Activated effector memory CD4-positive, alpha-beta T cell treated with anti-CD3 and anti-CD28 coated beads, Interleukin-2, amount 50 U/mL, for 16 hours (primary cell): Measurements from ENCODE around the gene TAB3.

Experiments used
- DNase-seq: peaks from one replicate; pipeline ENCODE4 v3.0.0-alpha.2; 2020

The TAB3 gene

GRCh38 chrX:30889147-30890140, at the start of gene TAB3:
Gene TAB3 (minus strand): TSS chrX:30889254. CDS start chrX:30859588, 29,666 bp downstream.
- peak; percentile 97 for DNase-seq

GRCh38 chrX:30938295-30938694, 49.2 kb upstream of the TAB3 start:
- DNase-seq, result no peak

- no peak for DNase-seq
Measured at GRCh38 chrX:30935985-30936384, 46.9 kb upstream of the TAB3 start.

GRCh38 chrX:30931920-30932319, 42.9 kb upstream of the TAB3 start:
- no peak for DNase-seq

GRCh38 chrX:30930679-30931078, 41.6 kb upstream of the TAB3 start:
- DNase-seq, result no peak

GRCh38 chrX:30930143-30930542, 41.1 kb upstream of the TAB3 start:
- DNase-seq, result no peak

GRCh38 chrX:30920271-30920670, 31.2 kb upstream of the TAB3 start:
- DNase-seq, result no peak

- DNase-seq, result no peak
Measured at GRCh38 chrX:30918480-30918879, 29.4 kb upstream of the TAB3 start.

GRCh38 chrX:30913492-30913891, 24.4 kb upstream of the TAB3 start:
- no peak for DNase-seq

- DNase-seq, result no peak
Measured at GRCh38 chrX:30910124-30910860, 21.2 kb upstream of the TAB3 start.

- no peak for DNase-seq
Measured at GRCh38 chrX:30906726-30907125, 17.7 kb upstream of the TAB3 start.

- no peak for DNase-seq
Measured at GRCh38 chrX:30905321-30905720, 16.3 kb upstream of the TAB3 start.

GRCh38 chrX:30904632-30905031, 15.6 kb upstream of the TAB3 start:
- no peak for DNase-seq

- DNase-seq, result no peak
Measured at GRCh38 chrX:30904186-30904585, 15.1 kb upstream of the TAB3 start.

GRCh38 chrX:30900227-30900626, 11.2 kb upstream of the TAB3 start:
- no peak for DNase-seq

- DNase-seq, result no peak
Measured at GRCh38 chrX:30898886-30899285, 9.8 kb upstream of the TAB3 start.

GRCh38 chrX:30895370-30895769, 6.3 kb upstream of the TAB3 start:
- no peak for DNase-seq

- no peak for DNase-seq
Measured at GRCh38 chrX:30893206-30893605, 4.2 kb upstream of the TAB3 start.

GRCh38 chrX:30892591-30892990, 3.5 kb upstream of the TAB3 start:
- DNase-seq, result no peak

- peak; percentile 68 for DNase-seq
Measured at GRCh38 chrX:30888526-30889146, 418 bp downstream of the TAB3 start.

- peak; percentile 83 for DNase-seq
Measured at GRCh38 chrX:30887721-30888120, 1.3 kb downstream of the TAB3 start.

GRCh38 chrX:30887288-30887687, 1.8 kb downstream of the TAB3 start:
- DNase-seq, result no peak

GRCh38 chrX:30885136-30885535, 3.9 kb downstream of the TAB3 start:
- DNase-seq, result no peak

GRCh38 chrX:30883138-30883537, 5.9 kb downstream of the TAB3 start:
- DNase-seq, result no peak
